DMS153 treated with DMSO at 0.1 percent for 48 hours (cell line): Measurements from ENCODE around the gene DIP2A.
"Not testable (repeated sequence)": the region's sequence is repeated elsewhere in the genome, so short reads cannot be mapped to it uniquely, and the experiment has no call there.

ENCODE experiments used
- DNase-seq: peaks from one replicate; lab custom pipeline; 2025; ENCODE audit not compliant: unreplicated experiment; lab: John Stamatoyannopoulos, UW

DIP2A gene

GRCh38 chr21:46518983-46519583 is 60.4 kb downstream of the DIP2A start:
- DNase-seq = no peak

GRCh38 chr21:46527393-46527792 is 68.7 kb downstream of the DIP2A start:
- not testable (repeated sequence) for DNase-seq

GRCh38 chr21:46527801-46528200 is 69.1 kb downstream of the DIP2A start:
- no peak for DNase-seq

- no peak for DNase-seq
These were observed 73.4 kb downstream of the DIP2A start for GRCh38 chr21:46532080-46532479.

GRCh38 chr21:46537026-46537425 is 78.3 kb downstream of the DIP2A start:
- DNase-seq = no peak

GRCh38 chr21:46538262-46538661 is 79.6 kb downstream of the DIP2A start:
- DNase-seq = no peak

GRCh38 chr21:46538851-46539666 is 80.4 kb downstream of the DIP2A start:
- no peak for DNase-seq

- DNase-seq = no peak
These were observed 81.5 kb downstream of the DIP2A start for GRCh38 chr21:46540087-46540710.

GRCh38 chr21:46542588-46543124 is 84.0 kb downstream of the DIP2A start:
- no peak for DNase-seq

GRCh38 chr21:46543306-46543705 is 84.6 kb downstream of the DIP2A start:
- no peak for DNase-seq

GRCh38 chr21:46544003-46544402 is 85.3 kb downstream of the DIP2A start:
- no peak for DNase-seq

- DNase-seq = no peak
These were observed 86.1 kb downstream of the DIP2A start for GRCh38 chr21:46544824-46545223.

GRCh38 chr21:46545363-46545762 is 86.7 kb downstream of the DIP2A start:
- DNase-seq = no peak

GRCh38 chr21:46545911-46546310 is 87.2 kb downstream of the DIP2A start:
- DNase-seq = no peak

- no peak for DNase-seq
These were observed 88.1 kb downstream of the DIP2A start for GRCh38 chr21:46546799-46547198.

GRCh38 chr21:46549650-46550049 is 91.0 kb downstream of the DIP2A start:
- no peak for DNase-seq

- no peak for DNase-seq
These were observed 91.6 kb downstream of the DIP2A start for GRCh38 chr21:46550116-46550941.

- DNase-seq = no peak
These were observed 93.0 kb downstream of the DIP2A start for GRCh38 chr21:46551636-46552241.

- no peak for DNase-seq
These were observed 93.6 kb downstream of the DIP2A start for GRCh38 chr21:46552274-46552673.

- DNase-seq = no peak
These were observed 94.2 kb downstream of the DIP2A start for GRCh38 chr21:46552865-46553379.
